ENCODE measurements around the gene MRTFB. TPM values are rescaled to one million over a fixed set of nuclear protein-coding genes. Genes with fewer than 3 reads are reported as not detected.

Gene MRTFB
- total RNA-seq, 1 experiment from 2014 or later, result 29.8 TPM

DNA sequence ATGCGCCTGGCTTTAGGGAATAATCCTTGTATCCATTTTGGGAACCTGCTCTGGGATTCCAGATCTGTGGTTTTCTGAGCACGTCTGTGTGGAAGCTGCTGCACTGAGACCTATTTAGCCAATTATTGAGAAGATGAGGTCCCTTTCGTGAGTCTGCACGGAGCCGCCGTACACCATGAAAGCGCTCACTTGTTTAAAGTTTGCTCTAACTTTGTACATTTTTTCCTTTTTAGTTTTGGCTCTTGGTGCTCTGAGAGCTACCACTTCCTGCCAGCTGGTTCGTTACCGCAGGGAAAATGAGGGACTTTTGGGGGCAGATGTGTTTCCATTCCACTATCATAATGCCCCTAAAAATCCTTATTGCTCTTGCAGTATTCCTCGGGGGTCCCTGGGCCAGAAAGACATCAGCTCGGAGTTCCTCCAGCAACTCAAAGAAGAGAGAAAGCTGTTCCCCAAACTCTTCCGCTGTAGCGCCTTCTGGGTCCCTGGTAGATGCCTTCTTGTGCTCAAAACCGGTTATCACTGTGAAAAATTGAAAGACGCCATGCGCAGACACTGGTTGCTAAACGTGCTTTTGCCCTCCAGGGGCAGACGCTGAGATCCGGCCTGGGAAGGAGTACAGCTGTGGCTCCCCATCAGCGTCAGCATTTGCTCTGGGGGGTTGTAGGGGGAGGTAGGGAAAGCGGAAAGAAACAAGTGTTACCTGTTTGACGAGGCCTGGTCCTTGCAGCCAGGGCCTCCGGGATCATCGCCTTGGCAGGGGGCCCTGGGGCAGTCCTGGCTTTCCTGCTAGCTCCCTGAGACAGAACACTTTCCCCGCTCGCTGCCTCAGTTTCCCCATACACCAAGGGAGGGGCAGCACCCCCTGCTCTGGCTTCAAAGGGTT is 238.1 kb downstream of the MRTFB start:
- no peaks in the 10 kb centered on the region for H3K36me3 ChIP-seq (ENCODE audit: insufficient read depth, low read length, poor library complexity, severe bottlenecking)
- no peak overlapping the region for H3K27ac ChIP-seq (ENCODE audit: low read depth, low read length, poor library complexity, severe bottlenecking)
- no peak for TF ChIP-seq CTCF (conservative IDR thresholded peaks at IDR 0.05; ENCODE audit: low read depth, low read length)
- no peak for TF ChIP-seq EZH2 (IDR thresholded peaks at IDR 0.05; ENCODE audit: borderline replicate concordance, low read depth, low read length, poor library complexity, severe bottlenecking)
- H3K4me3 ChIP-seq (ENCODE audit: low read depth, low read length, poor library complexity, severe bottlenecking), result no peak overlapping the region
- POLR2A ChIA-PET (ENCODE audit: low non-redundant PET), result no interaction called here
- DNase-seq (ENCODE audit: low spot score), result no peak
- intact Hi-C loops (cut with micrococcal nuclease; ENCODE audit: unreplicated experiment), result no loop called here
- peaks cover 35% of the 10 kb centered on the region for H3K4me1 ChIP-seq (ENCODE audit: insufficient read depth, low read length, poor library complexity, severe bottlenecking)
- no peaks in the 10 kb centered on the region for H3K9me3 ChIP-seq (ENCODE audit: low read depth, low read length, poor library complexity, severe bottlenecking)
- H3K27me3 ChIP-seq (replicated peaks; ENCODE audit: insufficient read depth, low read depth, low read length, poor library complexity), result no peaks in the 10 kb centered on the region
- BruUV-seq (replicated peaks), result no TSS peak
- CTCF ChIA-PET, result no interaction called here

- no TSS peak for BruUV-seq (replicated peaks)
- Histone ChIP-seq H3K4me3 (ENCODE audit: low read depth, low read length, poor library complexity, severe bottlenecking) (no peak overlapping the region), H3K27me3 (replicated peaks; ENCODE audit: insufficient read depth, low read depth, low read length, poor library complexity) (no peaks in the 10 kb centered on the region), H3K4me1 (ENCODE audit: insufficient read depth, low read length, poor library complexity, severe bottlenecking) (peaks cover 34% of the 10 kb centered on the region), H3K9me3 (ENCODE audit: low read depth, low read length, poor library complexity, severe bottlenecking) (no peaks in the 10 kb centered on the region), H3K27ac (ENCODE audit: low read depth, low read length, poor library complexity, severe bottlenecking) (no peak overlapping the region), H3K36me3 (ENCODE audit: insufficient read depth, low read length, poor library complexity, severe bottlenecking) (no peaks in the 10 kb centered on the region)
- TF ChIP-seq CTCF (conservative IDR thresholded peaks at IDR 0.05; ENCODE audit: low read depth, low read length) (no peak), EZH2 (IDR thresholded peaks at IDR 0.05; ENCODE audit: borderline replicate concordance, low read depth, low read length, poor library complexity, severe bottlenecking) (no peak)
- CTCF ChIA-PET, result no interaction called here
- no peak for DNase-seq (ENCODE audit: low spot score)
- POLR2A ChIA-PET (ENCODE audit: low non-redundant PET), result no interaction called here
- intact Hi-C loops (cut with micrococcal nuclease; ENCODE audit: unreplicated experiment), result no loop called here
These were observed 238.8 kb downstream of the MRTFB start for GRCh38 chr16:14309906-14310305.

DNA sequence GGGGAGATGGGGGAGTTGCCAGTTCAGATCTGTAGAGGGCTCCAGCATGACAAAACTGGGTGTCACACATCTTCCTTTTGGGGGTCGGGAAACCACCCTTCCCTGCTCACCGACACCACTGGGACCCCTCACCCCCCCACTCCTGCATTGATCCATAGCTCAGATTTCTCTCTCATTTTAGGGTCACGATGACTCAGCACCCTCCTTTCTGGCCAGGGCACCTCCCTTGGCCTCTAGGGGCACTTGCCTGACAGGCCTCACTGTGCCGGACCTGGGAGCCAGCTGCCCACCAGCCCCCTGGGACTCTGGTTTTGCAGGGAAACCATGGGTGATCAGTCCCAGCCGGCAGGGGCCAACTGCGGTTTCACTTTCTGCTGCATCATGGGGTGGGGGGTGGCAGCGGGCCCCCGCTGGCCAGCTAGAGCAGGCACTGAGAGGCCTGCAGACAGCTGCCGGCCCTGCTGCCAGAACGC is 239.4 kb downstream of the MRTFB start:
- Histone ChIP-seq H3K27ac (ENCODE audit: low read depth, low read length, poor library complexity, severe bottlenecking) (no peak overlapping the region), H3K4me3 (ENCODE audit: low read depth, low read length, poor library complexity, severe bottlenecking) (no peak overlapping the region), H3K9me3 (ENCODE audit: low read depth, low read length, poor library complexity, severe bottlenecking) (no peaks in the 10 kb centered on the region), H3K36me3 (ENCODE audit: insufficient read depth, low read length, poor library complexity, severe bottlenecking) (no peaks in the 10 kb centered on the region), H3K4me1 (ENCODE audit: insufficient read depth, low read length, poor library complexity, severe bottlenecking) (peaks cover 28% of the 10 kb centered on the region), H3K27me3 (replicated peaks; ENCODE audit: insufficient read depth, low read depth, low read length, poor library complexity) (no peaks in the 10 kb centered on the region)
- intact Hi-C loops (cut with micrococcal nuclease; ENCODE audit: unreplicated experiment), result no loop called here
- DNase-seq (ENCODE audit: low spot score), result no peak
- CTCF ChIA-PET, result interaction anchor here (0.6 kb wide), 1 partner anchor 163 kb away, joined by 4 read pairs; no protein-coding TSS in a partner anchor
- TF ChIP-seq CTCF (conservative IDR thresholded peaks at IDR 0.05; ENCODE audit: low read depth, low read length) (no peak), EZH2 (IDR thresholded peaks at IDR 0.05; ENCODE audit: borderline replicate concordance, low read depth, low read length, poor library complexity, severe bottlenecking) (no peak)
- POLR2A ChIA-PET (ENCODE audit: low non-redundant PET), result interaction anchor here (0.6 kb wide), 1 partner anchor 89 kb away, joined by 6 read pairs; no protein-coding TSS in a partner anchor
- no TSS peak for BruUV-seq (replicated peaks)
